VCaP (cell line): ENCODE measurements around the gene ZCCHC9.

Experiments
- H3K27ac ChIP-seq: fragments of 450-650 bp; 2 replicates; pipeline ENCODE4 v1.5.1; 2017
- CTCF ChIP-seq: fragments of 450-650 bp; conservative IDR thresholded peaks from 2 replicates; pipeline ENCODE4 v1.5.1; 2017; ENCODE audit warnings: mild to moderate bottlenecking, moderate library complexity

Gene ZCCHC9

GRCh38 chr5:81310402-81311063, 9.1 kb downstream of the ZCCHC9 start:
- TF ChIP-seq CTCF = no peak
- H3K27ac ChIP-seq = no peak overlapping the region

- no peak overlapping the region for H3K27ac ChIP-seq
- no peak for TF ChIP-seq CTCF
Measured at GRCh38 chr5:81313278-81313677, 11.9 kb downstream of the ZCCHC9 start.

- no peak for TF ChIP-seq CTCF
- H3K27ac ChIP-seq = no peak overlapping the region
Measured at GRCh38 chr5:81313686-81314085, 12.3 kb downstream of the ZCCHC9 start.

- TF ChIP-seq CTCF = no peak
- H3K27ac ChIP-seq = no peak overlapping the region
Measured at GRCh38 chr5:81314581-81314980, 13.2 kb downstream of the ZCCHC9 start.

GRCh38 chr5:81315336-81315735, 13.9 kb downstream of the ZCCHC9 start:
- no peak for TF ChIP-seq CTCF
- H3K27ac ChIP-seq = no peak overlapping the region

- TF ChIP-seq CTCF = no peak
- H3K27ac ChIP-seq = no peak overlapping the region
Measured at GRCh38 chr5:81315830-81316229, 14.4 kb downstream of the ZCCHC9 start.

- no peak for TF ChIP-seq CTCF
- H3K27ac ChIP-seq = no peak overlapping the region
Measured at GRCh38 chr5:81316571-81316970, 15.2 kb downstream of the ZCCHC9 start.
